Adrenal gland (tissue), 5 donors: ENCODE measurements around the gene EMX1.

Experiments used
- POLR2A ChIP-seq, 2 donors: fragments of 450-650 bp; IDR thresholded peaks; one replicate each; pipeline ENCODE4 v1.6.1; 2017; ENCODE audit warnings: antibody characterized with exemption in 2 of 2, mild to moderate bottlenecking in 2 of 2, moderate library complexity in 1 of 2
- TF ChIP-seq, protein P1 (sequence below), 6 experiments: fragments of 450-650 bp in 4 of 6; fragments of 200-600 bp in 2 of 6; sonication (generic) in 1 of 6; IDR thresholded peaks; 1 replicate in 5 of 6; 2 replicates in 1 of 6; pipeline versions ENCODE4 v1.5.1 to v1.8.0; 2016 to 2021; ENCODE audit warnings: antibody characterized with exemption in 6 of 6, mild to moderate bottlenecking in 2 of 6, moderate library complexity in 1 of 6
- donor health status: DM: no; HTN: no; CAD: no.

- TF ChIP-seq, protein P1, sequence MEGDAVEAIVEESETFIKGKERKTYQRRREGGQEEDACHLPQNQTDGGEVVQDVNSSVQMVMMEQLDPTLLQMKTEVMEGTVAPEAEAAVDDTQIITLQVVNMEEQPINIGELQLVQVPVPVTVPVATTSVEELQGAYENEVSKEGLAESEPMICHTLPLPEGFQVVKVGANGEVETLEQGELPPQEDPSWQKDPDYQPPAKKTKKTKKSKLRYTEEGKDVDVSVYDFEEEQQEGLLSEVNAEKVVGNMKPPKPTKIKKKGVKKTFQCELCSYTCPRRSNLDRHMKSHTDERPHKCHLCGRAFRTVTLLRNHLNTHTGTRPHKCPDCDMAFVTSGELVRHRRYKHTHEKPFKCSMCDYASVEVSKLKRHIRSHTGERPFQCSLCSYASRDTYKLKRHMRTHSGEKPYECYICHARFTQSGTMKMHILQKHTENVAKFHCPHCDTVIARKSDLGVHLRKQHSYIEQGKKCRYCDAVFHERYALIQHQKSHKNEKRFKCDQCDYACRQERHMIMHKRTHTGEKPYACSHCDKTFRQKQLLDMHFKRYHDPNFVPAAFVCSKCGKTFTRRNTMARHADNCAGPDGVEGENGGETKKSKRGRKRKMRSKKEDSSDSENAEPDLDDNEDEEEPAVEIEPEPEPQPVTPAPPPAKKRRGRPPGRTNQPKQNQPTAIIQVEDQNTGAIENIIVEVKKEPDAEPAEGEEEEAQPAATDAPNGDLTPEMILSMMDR (IDR thresholded peaks at IDR 0.05), result no peak
- no peak for TF ChIP-seq POLR2A (IDR thresholded peaks at IDR 0.05)
Measured at GRCh38 chr2:72916743-72917137, 579 bp upstream of the EMX1 start.
